ENCODE measurements around the gene SALL1. TPM values are rescaled to one million over a fixed set of nuclear protein-coding genes. Genes with fewer than 3 reads are reported as not detected.

The SALL1 gene
- polyA plus RNA-seq, 1 of the 3 experiments (the other 2 are of a cell fraction) = 0.02 TPM

GRCh38 chr16:51150165-51150887, 744 bp downstream of the SALL1 start:
- no peaks in the 10 kb centered on the region for H3K36me3 ChIP-seq (replicated peaks in 1 of 2; ENCODE audit: control insufficient read depth in 1 of 2, insufficient read depth in 2 of 2, low read length in 1 of 2)
- POLR2A ChIA-PET = no interaction called here
- peak; percentile 51 for DNase-seq
- no peaks in the 10 kb centered on the region for H4K20me1 ChIP-seq (ENCODE audit: insufficient read depth)
- no peak overlapping the region for H3K9ac ChIP-seq
- H3K27ac ChIP-seq (ENCODE audit: low read depth in 2 of 2, low read length in 1 of 2) = no peak overlapping the region
- no peak overlapping the region for H2AFZ ChIP-seq (ENCODE audit: low read depth)
- CTCF ChIA-PET = interaction anchor here (1.6 kb wide), 1 partner anchor 606 kb away, joined by 4 read pairs; no protein-coding TSS in a partner anchor
- H3K4me3 ChIP-seq (ENCODE audit: low read depth in 2 of 2, low read length in 1 of 2) = peak overlapping the region in 1 of 2 experiments; percentile 47; a peak in 1 of 4 replicates
- H3F3A ChIP-seq (replicated peaks; ENCODE audit: insufficient read depth) = no peaks in the 10 kb centered on the region
- no peaks in the 10 kb centered on the region; a peak in 1 of 4 replicates for H3K4me1 ChIP-seq (ENCODE audit: control insufficient read depth in 1 of 2, insufficient read depth in 2 of 2, low read depth in 1 of 2, low read length in 1 of 2)
- H3K27me3 ChIP-seq (ENCODE audit: insufficient read depth) = peaks cover 66% of the 10 kb centered on the region
- H3K79me2 ChIP-seq (ENCODE audit: insufficient read depth) = no peaks in the 10 kb centered on the region
- no peaks in the 10 kb centered on the region for H3K9me3 ChIP-seq
- H3K9me2 ChIP-seq = no peaks in the 10 kb centered on the region
- TF ChIP-seq EZH2phosphoT487 (IDR thresholded peaks at IDR 0.05; ENCODE audit: borderline replicate concordance, low read depth) = peak; percentile 66; the same call in 1 of the 2 replicates
- no peak for TF ChIP-seq RFX5 (IDR thresholded peaks at IDR 0.05; ENCODE audit: low read length)
- peak overlapping the region; percentile 74; the same call in 1 of the 2 replicates for H3K4me2 ChIP-seq
- WGBS (ENCODE audit: low lambda C conversion rate) = 18% methylated on average over 36 of the region's 53 CpGs

GRCh38 chr16:51149721-51150164, 1.3 kb downstream of the SALL1 start:
- Histone ChIP-seq H3K79me2 (ENCODE audit: insufficient read depth) (no peaks in the 10 kb centered on the region), H3K27me3 (ENCODE audit: insufficient read depth) (peaks cover 60% of the 10 kb centered on the region), H3F3A (replicated peaks; ENCODE audit: insufficient read depth) (no peaks in the 10 kb centered on the region), H3K9me3 (no peaks in the 10 kb centered on the region), H4K20me1 (ENCODE audit: insufficient read depth) (no peaks in the 10 kb centered on the region), H3K27ac (ENCODE audit: low read depth in 2 of 2, low read length in 1 of 2) (no peak overlapping the region), H3K36me3 (replicated peaks in 1 of 2; ENCODE audit: control insufficient read depth in 1 of 2, insufficient read depth in 2 of 2, low read length in 1 of 2) (no peaks in the 10 kb centered on the region), H3K4me3 (ENCODE audit: low read depth in 2 of 2, low read length in 1 of 2) (no peak overlapping the region), H3K4me2 (no peak overlapping the region), H3K4me1 (ENCODE audit: control insufficient read depth in 1 of 2, insufficient read depth in 2 of 2, low read depth in 1 of 2, low read length in 1 of 2) (no peaks in the 10 kb centered on the region; a peak in 1 of 4 replicates), H3K9me2 (no peaks in the 10 kb centered on the region), H2AFZ (ENCODE audit: low read depth) (no peak overlapping the region), H3K9ac (no peak overlapping the region)
- WGBS (ENCODE audit: low lambda C conversion rate) = 28% methylated on average over 32 of the region's 35 CpGs
- ChIA-PET POLR2A (no interaction called here), CTCF (interaction anchor here (1.6 kb wide), 1 partner anchor 607 kb away, joined by 4 read pairs; no protein-coding TSS in a partner anchor)
- TF ChIP-seq IRF3 (IDR thresholded peaks at IDR 0.05; ENCODE audit: low read depth, low read length) (no peak), MXI1 (IDR thresholded peaks at IDR 0.05; ENCODE audit: low read depth, low read length) (no peak), RCOR1 (IDR thresholded peaks at IDR 0.05; ENCODE audit: low read length) (no peak), FOXM1 (IDR thresholded peaks at IDR 0.05; ENCODE audit: low read depth) (no peak), RFX5 (IDR thresholded peaks at IDR 0.05; ENCODE audit: low read length) (no peak), ELF1 (IDR thresholded peaks at IDR 0.05) (no peak), MAX (IDR thresholded peaks at IDR 0.05; ENCODE audit: low read depth) (no peak), SMC3 (IDR thresholded peaks at IDR 0.05; ENCODE audit: low read depth, low read length) (no peak), TAF1 (IDR thresholded peaks at IDR 0.05; ENCODE audit: borderline replicate concordance, low read depth, low read length) (no peak), CTCF (IDR thresholded peaks at IDR 0.05) (no peak), NFIC (IDR thresholded peaks at IDR 0.05; ENCODE audit: borderline replicate concordance) (no peak), CHD2 (IDR thresholded peaks at IDR 0.05; ENCODE audit: low read length, partially characterized antibody) (no peak), JUND (IDR thresholded peaks at IDR 0.05) (no peak), REST (IDR thresholded peaks at IDR 0.05; ENCODE audit: low read depth, low read length) (no peak), TCF12 (IDR thresholded peaks at IDR 0.05) (no peak), TEAD4 (IDR thresholded peaks at IDR 0.05; ENCODE audit: borderline replicate concordance, insufficient read depth) (no peak), PBX3 (IDR thresholded peaks at IDR 0.05) (no peak), POLR2AphosphoS5 (IDR thresholded peaks at IDR 0.05; ENCODE audit: low read depth, low read length) (no peak), EP300 (IDR thresholded peaks at IDR 0.05; ENCODE audit: borderline replicate concordance in 1 of 2, low read depth in 1 of 2, low read length in 1 of 2) (no peak)
- peak; percentile 28 for DNase-seq
